Hepatocyte (in vitro differentiated cells): ENCODE data around the gene ZFYVE27. TPM values are rescaled to one million over a fixed set of nuclear protein-coding genes. Genes with fewer than 3 reads are reported as not detected.

Experiments
- DNase-seq: peaks from one replicate; pipeline ENCODE4 v3.0.0-alpha.2; 2016; ENCODE audit warnings: low spot score
- H2AFZ ChIP-seq: fragments of 200-600 bp; sonication (generic); 2 replicates; pipeline ENCODE4 v1.6.0; 2016; ENCODE audit warnings: antibody characterized with exemption, mild to moderate bottlenecking
- H3K27ac ChIP-seq: fragments of 200-600 bp; sonication (generic); 2 replicates; pipeline ENCODE4 v1.5.1; 2016; ENCODE audit warnings: mild to moderate bottlenecking
- H3K27me3 ChIP-seq: fragments of 200-600 bp; sonication (generic); 2 replicates; pipeline ENCODE4 v1.6.1; 2016
- H3K36me3 ChIP-seq: fragments of 200-600 bp; sonication (generic); replicated peaks from 2 replicates; pipeline ENCODE4 v1.5.1; 2016; ENCODE audit warnings: low read depth; ENCODE audit not compliant: insufficient read depth
- H3K4me1 ChIP-seq: fragments of 200-600 bp; sonication (generic); 2 replicates; pipeline ENCODE4 v1.5.1; 2016; ENCODE audit warnings: mild to moderate bottlenecking, moderate library complexity; ENCODE audit not compliant: insufficient read depth
- H3K4me2 ChIP-seq: fragments of 200-600 bp; sonication (generic); 2 replicates; pipeline ENCODE4 v1.6.0; 2016
- H3K4me3 ChIP-seq: fragments of 200-600 bp; sonication (generic); 2 replicates; pipeline ENCODE4 v1.5.1; 2016; ENCODE audit warnings: mild to moderate bottlenecking
- H3K79me2 ChIP-seq: fragments of 200-600 bp; sonication (generic); 2 replicates; pipeline ENCODE4 v1.6.0; 2017; ENCODE audit warnings: mild to moderate bottlenecking
- H3K9me2 ChIP-seq: fragments of 200-600 bp; sonication (generic); replicated peaks from 2 replicates; pipeline ENCODE4 v1.6.0; 2017; ENCODE audit warnings: mild to moderate bottlenecking; ENCODE audit not compliant: insufficient read depth
- H3K9me3 ChIP-seq: fragments of 200-600 bp; sonication (generic); 2 replicates; pipeline ENCODE4 v1.5.1; 2016; ENCODE audit warnings: low read depth, mild to moderate bottlenecking
- H4K20me1 ChIP-seq: fragments of 200-600 bp; sonication (generic); 2 replicates; pipeline ENCODE4 v1.6.0; 2016; ENCODE audit warnings: mild to moderate bottlenecking; ENCODE audit not compliant: insufficient read depth, poor library complexity, severe bottlenecking
- EZH2 ChIP-seq: fragments of 200-600 bp; sonication (generic); IDR thresholded peaks from 2 replicates; pipeline ENCODE4 v1.6.1; 2016; ENCODE audit warnings: antibody characterized with exemption, mild to moderate bottlenecking, borderline replicate concordance
- EZH2phosphoT487 ChIP-seq: fragments of 200-600 bp; sonication (generic); IDR thresholded peaks from one replicate; pipeline ENCODE4 v1.6.1; 2018; ENCODE audit warnings: antibody characterized with exemption, mild to moderate bottlenecking, low read depth, moderate library complexity; ENCODE audit not compliant: unreplicated experiment, severe bottlenecking
- WGBS: methylation state at CpG from one replicate; pipeline ENCODE4 v1.1.6; 2016; ENCODE audit warnings: low lambda C conversion rate; ENCODE audit errors: missing lambda C conversion rate; 5-methylcytosine and 5-hydroxymethylcytosine counted together
- polyA plus RNA-seq: library from polyadenylated mRNA; unstranded; fragments of >200 nt; fragmentation: Nextera tagmentation; extraction: Ambion mirVana; gene quantifications from 2 replicates; pipeline ENCODE4 v1.2.1, GENCODE V29; 2016
- total RNA-seq: library from RNA; depleted of rRNA; stranded (reverse); fragments of >200 nt; gene quantifications from 2 replicates; pipeline ENCODE4 v1.2.3, GENCODE V29; 2014
- TF ChIP-seq, protein P1 (sequence below): fragments of 200-600 bp; sonication (generic); IDR thresholded peaks from 2 replicates; pipeline ENCODE4 v1.5.1; 2016; ENCODE audit warnings: antibody characterized with exemption, mild to moderate bottlenecking; ENCODE audit not compliant: poor library complexity

The ZFYVE27 gene
- total and polyA plus RNA-seq, 2 experiments from 2014 or later = 24.9 to 30.3 TPM

DNA sequence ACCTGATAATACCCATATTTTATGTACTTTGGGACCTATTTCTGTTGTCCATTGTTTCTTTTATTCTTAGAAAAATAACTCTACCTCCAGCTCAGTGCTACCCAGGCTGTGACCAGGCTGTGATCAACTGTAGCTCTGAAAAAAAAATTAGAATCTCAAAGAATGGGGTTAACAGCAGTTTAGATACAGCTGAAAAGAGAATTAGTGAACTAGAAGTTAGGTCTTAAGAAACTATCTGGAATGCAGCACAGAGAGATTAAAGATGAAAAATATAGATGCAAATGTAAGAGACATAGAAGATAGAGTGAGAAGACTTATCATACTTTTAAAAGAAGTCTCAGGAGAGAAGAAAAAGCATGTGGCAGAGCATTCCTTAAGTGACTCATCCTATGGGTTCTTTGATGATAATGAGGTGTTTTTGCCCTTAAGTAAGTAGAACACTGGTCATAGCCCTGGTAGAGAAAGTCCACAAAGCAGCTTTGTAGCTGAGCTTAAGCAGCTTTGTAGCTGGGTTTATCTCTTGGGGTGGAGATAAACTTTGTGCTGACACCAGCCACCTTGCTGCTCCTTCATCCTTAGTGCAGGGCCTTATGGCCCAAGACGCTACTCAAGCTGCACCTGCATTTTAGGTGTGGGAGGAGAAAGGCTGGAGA lies 62.2 kb downstream of the ZFYVE27 start:
- H4K20me1 ChIP-seq = no peaks in the 10 kb centered on the region
- no peaks in the 10 kb centered on the region for H3K9me3 ChIP-seq
- H2AFZ ChIP-seq = no peak overlapping the region
- no peak overlapping the region for H3K4me2 ChIP-seq
- H3K4me3 ChIP-seq = no peak overlapping the region
- no peak for TF ChIP-seq EZH2
- no peak for TF ChIP-seq EZH2phosphoT487
- TF ChIP-seq, protein P1, sequence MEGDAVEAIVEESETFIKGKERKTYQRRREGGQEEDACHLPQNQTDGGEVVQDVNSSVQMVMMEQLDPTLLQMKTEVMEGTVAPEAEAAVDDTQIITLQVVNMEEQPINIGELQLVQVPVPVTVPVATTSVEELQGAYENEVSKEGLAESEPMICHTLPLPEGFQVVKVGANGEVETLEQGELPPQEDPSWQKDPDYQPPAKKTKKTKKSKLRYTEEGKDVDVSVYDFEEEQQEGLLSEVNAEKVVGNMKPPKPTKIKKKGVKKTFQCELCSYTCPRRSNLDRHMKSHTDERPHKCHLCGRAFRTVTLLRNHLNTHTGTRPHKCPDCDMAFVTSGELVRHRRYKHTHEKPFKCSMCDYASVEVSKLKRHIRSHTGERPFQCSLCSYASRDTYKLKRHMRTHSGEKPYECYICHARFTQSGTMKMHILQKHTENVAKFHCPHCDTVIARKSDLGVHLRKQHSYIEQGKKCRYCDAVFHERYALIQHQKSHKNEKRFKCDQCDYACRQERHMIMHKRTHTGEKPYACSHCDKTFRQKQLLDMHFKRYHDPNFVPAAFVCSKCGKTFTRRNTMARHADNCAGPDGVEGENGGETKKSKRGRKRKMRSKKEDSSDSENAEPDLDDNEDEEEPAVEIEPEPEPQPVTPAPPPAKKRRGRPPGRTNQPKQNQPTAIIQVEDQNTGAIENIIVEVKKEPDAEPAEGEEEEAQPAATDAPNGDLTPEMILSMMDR = no peak
- H3K27ac ChIP-seq = no peak overlapping the region
- no peaks in the 10 kb centered on the region for H3K79me2 ChIP-seq
- no peaks in the 10 kb centered on the region for H3K36me3 ChIP-seq
- no peaks in the 10 kb centered on the region for H3K4me1 ChIP-seq
- no peaks in the 10 kb centered on the region for H3K27me3 ChIP-seq
- H3K9me2 ChIP-seq = no peaks in the 10 kb centered on the region
- whole genome bisulfite sequencing = 79% methylated on average over 1 of the region's 1 CpG
- DNase-seq = no peak

DNA sequence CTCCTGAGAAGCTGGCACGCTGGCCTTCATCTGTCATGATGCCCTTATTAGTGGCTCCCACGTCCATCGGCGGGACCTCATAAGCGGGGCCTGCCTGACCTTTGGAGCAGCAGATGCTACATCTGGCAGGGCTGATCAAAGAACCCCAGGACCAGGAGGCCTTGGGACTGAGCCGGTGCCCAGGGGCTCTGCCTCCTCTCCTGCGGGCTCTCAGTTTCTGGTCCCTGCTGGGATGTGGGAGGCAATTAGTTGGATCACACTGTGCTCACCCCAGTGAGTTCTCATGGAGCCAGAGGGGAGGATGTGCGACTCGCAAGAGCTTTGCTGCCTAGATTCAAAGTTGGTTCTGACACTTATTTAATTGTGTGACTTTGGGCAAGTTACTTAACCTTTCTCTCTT lies 63.5 kb downstream of the ZFYVE27 start:
- Histone ChIP-seq H3K27ac (no peak overlapping the region), H3K79me2 (no peaks in the 10 kb centered on the region), H3K9me3 (no peaks in the 10 kb centered on the region), H3K27me3 (no peaks in the 10 kb centered on the region), H3K4me2 (no peak overlapping the region), H3K9me2 (no peaks in the 10 kb centered on the region), H3K4me1 (no peaks in the 10 kb centered on the region), H4K20me1 (no peaks in the 10 kb centered on the region), H3K4me3 (no peak overlapping the region), H2AFZ (no peak overlapping the region), H3K36me3 (no peaks in the 10 kb centered on the region)
- TF ChIP-seq, protein P1 = no peak
- TF ChIP-seq EZH2 (no peak), EZH2phosphoT487 (no peak)
- no peak for DNase-seq
- WGBS = 91% methylated on average over 9 of the region's 9 CpGs

DNA sequence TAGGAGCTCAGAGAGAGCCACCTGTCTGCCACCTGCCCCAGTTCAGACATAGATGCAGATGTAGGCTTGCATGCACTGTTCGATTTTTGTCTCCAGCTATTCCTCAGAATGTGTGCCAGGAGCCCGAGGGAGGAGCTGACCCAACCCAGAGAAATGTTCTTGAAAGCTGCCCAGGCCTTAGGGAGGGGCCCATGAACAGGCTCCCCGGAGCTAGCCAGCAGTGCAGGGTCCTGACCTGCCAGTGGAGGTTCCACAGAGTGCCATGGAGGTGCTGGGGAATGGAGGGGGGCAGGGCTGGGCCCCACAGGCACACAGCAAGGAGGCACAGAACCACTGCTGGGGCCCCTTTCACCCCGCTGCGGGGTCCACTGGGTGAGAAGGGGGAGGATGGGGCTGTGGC lies 64.5 kb downstream of the ZFYVE27 start:
- no peaks in the 10 kb centered on the region for H3K9me2 ChIP-seq
- H3K9me3 ChIP-seq = no peaks in the 10 kb centered on the region
- no peaks in the 10 kb centered on the region for H4K20me1 ChIP-seq
- WGBS = 80% methylated on average over 5 of the region's 5 CpGs
- DNase-seq = no peak
- H3K4me1 ChIP-seq = no peaks in the 10 kb centered on the region
- H3K27ac ChIP-seq = no peak overlapping the region
- TF ChIP-seq, protein P1 = no peak
- TF ChIP-seq EZH2phosphoT487 (no peak), EZH2 (no peak)
- H3K79me2 ChIP-seq = no peaks in the 10 kb centered on the region
- no peaks in the 10 kb centered on the region for H3K36me3 ChIP-seq
- H3K4me2 ChIP-seq = no peak overlapping the region
- no peak overlapping the region for H2AFZ ChIP-seq
- no peaks in the 10 kb centered on the region for H3K27me3 ChIP-seq
- H3K4me3 ChIP-seq = no peak overlapping the region
